Effector memory CD8-positive, alpha-beta T cell (primary cell): ENCODE results near the gene PPP6C.
"Not testable (repeated sequence)": the region's sequence is repeated elsewhere in the genome, so short reads cannot be mapped to it uniquely, and the experiment has no call there.

Experiments used
- ATAC-seq: fragments of 150-1000 bp; cut with Tn5 transposase; replicated peaks from 2 replicates; pipeline ENCODE4 v1.10.0; 2021; ENCODE audit warnings: mild to moderate bottlenecking, moderate library complexity
- DNase-seq, 3 experiments: peaks; one replicate each; pipeline ENCODE4 v3.0.0; 2021
- H3K27ac Mint-ChIP-seq, 2 donors: one replicate each; pipeline ENCODE4 v1.8.0; 2022; ENCODE audit warnings: mild to moderate bottlenecking in 2 of 2, mixed read lengths in 2 of 2, moderate library complexity in 2 of 2
- H3K27me3 Mint-ChIP-seq, 2 donors: one replicate each; pipeline ENCODE4 v1.8.0; 2022; ENCODE audit warnings: mixed read lengths in 2 of 2
- H3K36me3 Mint-ChIP-seq: one replicate; pipeline ENCODE4 v1.8.0; 2022; ENCODE audit warnings: mild to moderate bottlenecking, moderate library complexity, mixed read lengths; ENCODE audit not compliant: insufficient read depth
- H3K4me1 Mint-ChIP-seq, 2 donors: one replicate each; pipeline ENCODE4 v1.8.0; 2022; ENCODE audit warnings: low read depth in 2 of 2, mixed read lengths in 2 of 2
- H3K4me3 Mint-ChIP-seq, 2 donors: one replicate each; pipeline ENCODE4 v1.8.0; 2022; ENCODE audit warnings: mild to moderate bottlenecking in 2 of 2, mixed read lengths in 2 of 2, moderate library complexity in 2 of 2
- H3K9me3 Mint-ChIP-seq, 2 donors: one replicate each; pipeline ENCODE4 v1.8.0; 2022; ENCODE audit warnings: mixed read lengths in 2 of 2

Gene PPP6C

GRCh38 chr9:125119643-125120286 is 69.8 kb downstream of the PPP6C start:
- no peaks in the 10 kb centered on the region for H3K9me3 Mint-ChIP-seq
- no peaks in the 10 kb centered on the region for H3K27me3 Mint-ChIP-seq
- peaks cover 0 to 1% of the 10 kb centered on the region in 2 donors for H3K4me1 Mint-ChIP-seq
- no peak overlapping the region for H3K4me3 Mint-ChIP-seq
- no peak overlapping the region for H3K27ac Mint-ChIP-seq
- DNase-seq (no peak), ATAC-seq (no peak)
- H3K36me3 Mint-ChIP-seq: no peaks in the 10 kb centered on the region

- ATAC-seq, H3K4me1 Mint-ChIP-seq, H3K9me3 Mint-ChIP-seq, H3K4me3 Mint-ChIP-seq, DNase-seq, H3K36me3 Mint-ChIP-seq, H3K27me3 Mint-ChIP-seq, H3K27ac Mint-ChIP-seq: not testable (repeated sequence)
Measured at GRCh38 chr9:125118696-125119095, 70.9 kb downstream of the PPP6C start.

- not testable (repeated sequence) for H3K36me3 Mint-ChIP-seq, H3K4me3 Mint-ChIP-seq, H3K27me3 Mint-ChIP-seq, H3K9me3 Mint-ChIP-seq, H3K4me1 Mint-ChIP-seq, ATAC-seq, DNase-seq, H3K27ac Mint-ChIP-seq
Measured at GRCh38 chr9:125114503-125114902, 75.1 kb downstream of the PPP6C start.

GRCh38 chr9:125110464-125110863 is 79.1 kb downstream of the PPP6C start:
- H3K9me3 Mint-ChIP-seq: peaks cover 4 to 6% of the 10 kb centered on the region in 2 donors
- H3K4me3 Mint-ChIP-seq: no peak overlapping the region
- DNase-seq: no peak
- H3K27me3 Mint-ChIP-seq: no peaks in the 10 kb centered on the region
- ATAC-seq: no peak
- H3K36me3 Mint-ChIP-seq: peaks cover 4% of the 10 kb centered on the region
- H3K4me1 Mint-ChIP-seq: no peaks in the 10 kb centered on the region
- H3K27ac Mint-ChIP-seq: no peak overlapping the region

DNA sequence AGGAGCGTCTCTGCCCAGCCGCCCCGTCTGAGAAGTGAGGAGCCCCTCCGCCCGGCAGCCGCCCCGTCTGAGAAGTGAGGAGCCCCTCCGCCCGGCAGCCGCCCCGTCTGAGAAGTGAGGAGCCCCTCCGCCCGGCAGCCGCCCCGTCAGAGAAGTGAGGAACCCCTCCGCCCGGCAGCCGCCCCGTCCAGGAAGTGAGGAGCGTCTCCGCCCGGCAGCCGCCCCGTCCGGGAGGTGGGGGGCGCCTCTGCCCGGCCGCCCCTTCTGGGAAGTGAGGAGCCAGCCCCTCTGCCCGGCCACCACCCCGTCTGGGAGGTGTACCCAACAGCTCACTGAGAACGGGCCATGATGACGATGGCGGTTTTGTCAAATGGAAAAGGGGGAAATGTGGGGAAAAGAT is 81.1 kb downstream of the PPP6C start:
- H3K9me3 Mint-ChIP-seq, H3K36me3 Mint-ChIP-seq, H3K27me3 Mint-ChIP-seq, DNase-seq, H3K4me1 Mint-ChIP-seq, H3K27ac Mint-ChIP-seq, ATAC-seq, H3K4me3 Mint-ChIP-seq: not testable (repeated sequence)

DNA sequence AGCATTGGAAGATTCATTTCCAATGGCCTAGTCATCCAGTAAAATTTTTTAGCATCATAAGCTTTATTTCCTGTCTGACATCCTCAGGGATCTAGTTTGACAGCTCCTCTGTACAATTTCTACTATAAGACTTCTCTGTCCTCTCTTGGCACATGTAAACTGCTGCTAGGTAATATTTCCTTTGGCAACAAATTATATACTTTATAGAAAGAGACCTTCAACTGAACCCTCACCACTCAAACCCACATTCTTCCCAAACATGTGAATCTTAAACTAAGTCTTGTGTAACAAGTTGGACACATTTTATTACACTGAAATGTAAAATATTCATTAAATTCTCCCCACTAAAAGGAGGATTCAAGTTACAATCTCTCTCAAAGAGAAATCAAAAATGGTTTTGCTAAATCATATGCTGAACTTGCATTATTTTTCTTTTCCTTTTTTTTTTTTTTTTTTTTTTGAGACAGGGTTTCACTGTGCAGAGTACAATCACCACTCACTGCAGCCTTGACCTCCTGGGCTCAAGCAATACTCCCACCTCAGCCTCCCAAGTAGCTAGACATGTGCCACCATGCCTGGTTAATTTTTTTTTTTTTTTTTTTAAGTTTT is 83.2 kb downstream of the PPP6C start:
- Mint-ChIP-seq H3K36me3 (peaks cover 7% of the 10 kb centered on the region), H3K27ac (no peak overlapping the region), H3K9me3 (peaks cover 0 to under 1% of the 10 kb centered on the region in 2 donors), H3K4me3 (no peak overlapping the region), H3K4me1 (peaks cover 4 to 10% of the 10 kb centered on the region in 2 donors), H3K27me3 (no peaks in the 10 kb centered on the region)
- DNase-seq: no peak
- no peak for ATAC-seq

DNA sequence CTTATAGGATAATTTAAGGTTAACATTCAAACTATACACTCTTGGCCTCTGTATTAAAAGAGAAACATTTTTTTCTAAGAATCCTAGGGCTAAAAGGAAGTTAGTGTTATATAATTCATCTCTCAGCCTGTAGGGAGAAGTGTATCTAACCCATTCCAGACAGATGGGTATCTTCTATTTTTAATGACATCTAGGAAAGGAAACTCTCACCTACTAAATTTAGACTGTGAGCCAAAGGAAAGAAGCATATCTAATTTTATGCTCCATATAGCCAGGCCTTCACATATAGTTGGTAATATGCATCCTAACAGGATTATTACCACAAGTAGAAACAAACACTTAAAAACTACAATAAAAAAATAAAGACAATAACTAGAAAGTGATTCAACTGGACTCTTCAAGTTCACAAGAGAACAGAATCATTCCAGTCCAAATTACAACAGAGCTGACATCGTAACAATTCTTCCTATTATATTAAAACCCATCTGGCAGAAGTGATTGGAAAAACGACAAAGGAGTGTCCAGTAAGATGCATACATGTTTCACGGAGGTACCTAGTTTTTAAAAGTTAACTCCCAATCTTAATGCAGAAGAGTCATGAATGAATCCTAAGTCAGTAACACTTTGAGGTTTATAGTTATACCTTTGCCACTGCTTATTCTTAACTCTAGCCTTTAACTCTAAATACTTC is 85.7 kb downstream of the PPP6C start:
- DNase-seq (no peak), ATAC-seq (no peak)
- Mint-ChIP-seq H3K4me1 (peaks cover 5 to 15% of the 10 kb centered on the region in 2 donors), H3K27ac (peak overlapping the region in 1 of 2 donors; percentile 62), H3K36me3 (peaks cover 2% of the 10 kb centered on the region), H3K4me3 (no peak overlapping the region), H3K9me3 (no peaks in the 10 kb centered on the region), H3K27me3 (no peaks in the 10 kb centered on the region)

- DNase-seq (no peak), ATAC-seq (no peak)
- no peaks in the 10 kb centered on the region for H3K9me3 Mint-ChIP-seq
- no peaks in the 10 kb centered on the region for H3K27me3 Mint-ChIP-seq
- peaks cover 2% of the 10 kb centered on the region for H3K36me3 Mint-ChIP-seq
- peaks cover 5 to 15% of the 10 kb centered on the region in 2 donors for H3K4me1 Mint-ChIP-seq
- no peak overlapping the region for H3K4me3 Mint-ChIP-seq
- peak overlapping the region in 1 of 2 donors; percentile 62 for H3K27ac Mint-ChIP-seq
Measured at GRCh38 chr9:125103021-125103420, 86.6 kb downstream of the PPP6C start.

- Mint-ChIP-seq H3K9me3 (peaks cover 4 to 7% of the 10 kb centered on the region in 2 donors), H3K4me3 (no peak overlapping the region), H3K36me3 (peaks cover 2% of the 10 kb centered on the region), H3K4me1 (peaks cover 10 to 15% of the 10 kb centered on the region in 2 donors), H3K27ac (no peak overlapping the region), H3K27me3 (no peaks in the 10 kb centered on the region)
- DNase-seq (no peak), ATAC-seq (no peak)
Measured at GRCh38 chr9:125100822-125101221, 88.8 kb downstream of the PPP6C start.

GRCh38 chr9:125099816-125100215 is 89.8 kb downstream of the PPP6C start:
- no peak overlapping the region for H3K4me3 Mint-ChIP-seq
- no peak for ATAC-seq
- peaks cover 4 to 7% of the 10 kb centered on the region in 2 donors for H3K9me3 Mint-ChIP-seq
- no peaks in the 10 kb centered on the region for H3K27me3 Mint-ChIP-seq
- peaks cover 12 to 19% of the 10 kb centered on the region in 2 donors for H3K4me1 Mint-ChIP-seq
- H3K36me3 Mint-ChIP-seq: peaks cover under 1% of the 10 kb centered on the region
- no peak overlapping the region for H3K27ac Mint-ChIP-seq
- no peak for DNase-seq
